Measurements from ENCODE around the gene EHBP1L1. TPM values are rescaled to one million over a fixed set of nuclear protein-coding genes. Genes with fewer than 3 reads are reported as not detected.
A peak's percentile ranks its signal among the peaks of the same experiment; 100 is the strongest.

EHBP1L1 gene
- total RNA-seq, 1 experiment from 2014 or later = 4.7 TPM

DNA sequence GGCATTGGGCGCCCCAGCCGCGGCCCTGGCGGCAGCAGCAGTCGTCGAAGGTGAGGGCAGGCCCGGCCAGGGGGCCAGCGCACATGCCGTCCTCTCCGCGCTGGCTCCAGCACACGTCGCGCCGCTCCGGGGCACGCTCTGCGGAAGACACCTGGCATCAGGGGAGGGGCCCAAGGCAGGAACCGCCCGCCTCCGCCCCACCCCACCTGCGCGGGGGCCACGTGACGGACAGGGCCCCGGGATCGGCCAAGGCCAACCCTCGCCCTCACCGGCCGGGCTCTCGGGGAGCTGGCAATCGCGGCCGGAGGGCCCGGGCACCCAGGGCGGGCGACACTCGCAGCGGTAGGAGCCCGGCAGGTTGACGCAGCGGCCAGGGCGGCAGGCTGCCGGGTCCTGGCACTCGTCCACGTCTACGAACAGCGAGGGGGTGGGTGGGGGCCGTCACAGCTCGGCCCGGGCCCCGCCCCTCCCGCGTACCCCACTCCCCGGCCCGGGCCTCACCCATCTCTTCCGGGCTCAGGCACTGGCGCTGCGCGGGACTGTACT is 36.0 kb upstream of the EHBP1L1 start:
- H3K27me3 ChIP-seq (ENCODE audit: control insufficient read depth, insufficient read depth, low read length) = peaks cover 39% of the 10 kb centered on the region
- peaks cover 3% of the 10 kb centered on the region for H3K36me3 ChIP-seq (replicated peaks; ENCODE audit: control insufficient read depth, insufficient read depth, low read length)
- DNase-seq = peak; percentile 98
- peak overlapping the region; percentile 60 for H3K4me3 ChIP-seq (ENCODE audit: insufficient read depth, low read depth, low read length)

DNA sequence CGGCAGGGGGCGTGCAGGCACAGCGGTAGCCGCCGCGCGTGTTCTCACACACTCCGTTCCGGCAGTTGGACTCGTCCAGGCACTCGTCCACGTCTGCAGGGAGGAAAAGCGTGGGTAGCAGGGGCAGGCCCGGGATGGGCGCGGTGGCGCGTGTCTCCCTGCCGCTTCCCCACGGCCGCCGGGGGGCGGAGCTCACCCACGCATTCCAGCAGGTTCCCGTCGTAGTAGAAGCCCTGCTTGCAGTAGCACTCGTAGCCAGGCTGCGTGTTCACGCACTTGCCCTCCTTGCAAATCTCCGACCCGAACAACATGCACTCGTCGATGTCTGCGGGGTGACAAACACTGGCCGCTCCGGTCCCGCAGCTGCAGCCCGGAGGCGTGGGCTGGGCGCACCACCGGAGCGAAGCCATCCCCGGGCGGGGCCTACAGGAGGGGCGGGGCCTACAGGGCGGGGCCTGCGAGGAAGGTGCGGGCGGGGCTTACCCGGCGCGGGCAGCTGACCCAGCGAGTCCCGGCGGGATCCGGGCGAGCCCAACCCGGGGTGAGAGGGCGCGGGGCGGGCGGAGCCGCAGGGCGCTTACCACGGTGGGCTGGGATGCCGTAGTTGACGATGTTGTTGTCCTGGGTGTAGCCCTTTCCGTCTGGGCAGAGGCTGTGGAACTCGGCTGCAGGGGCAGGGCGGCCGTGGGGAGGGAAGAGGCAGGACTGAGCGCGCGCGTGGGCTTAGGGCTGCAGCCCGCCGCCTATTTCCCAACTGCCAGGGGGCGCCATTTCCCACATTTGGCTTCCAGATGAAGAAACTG is 35.4 kb upstream of the EHBP1L1 start:
- DNase-seq = peak; percentile 100
- peaks cover 46% of the 10 kb centered on the region for H3K27me3 ChIP-seq (ENCODE audit: control insufficient read depth, insufficient read depth, low read length)
- H3K4me3 ChIP-seq (ENCODE audit: insufficient read depth, low read depth, low read length) = peak overlapping the region; percentile 60
- peaks cover 2% of the 10 kb centered on the region for H3K36me3 ChIP-seq (replicated peaks; ENCODE audit: control insufficient read depth, insufficient read depth, low read length)

DNA sequence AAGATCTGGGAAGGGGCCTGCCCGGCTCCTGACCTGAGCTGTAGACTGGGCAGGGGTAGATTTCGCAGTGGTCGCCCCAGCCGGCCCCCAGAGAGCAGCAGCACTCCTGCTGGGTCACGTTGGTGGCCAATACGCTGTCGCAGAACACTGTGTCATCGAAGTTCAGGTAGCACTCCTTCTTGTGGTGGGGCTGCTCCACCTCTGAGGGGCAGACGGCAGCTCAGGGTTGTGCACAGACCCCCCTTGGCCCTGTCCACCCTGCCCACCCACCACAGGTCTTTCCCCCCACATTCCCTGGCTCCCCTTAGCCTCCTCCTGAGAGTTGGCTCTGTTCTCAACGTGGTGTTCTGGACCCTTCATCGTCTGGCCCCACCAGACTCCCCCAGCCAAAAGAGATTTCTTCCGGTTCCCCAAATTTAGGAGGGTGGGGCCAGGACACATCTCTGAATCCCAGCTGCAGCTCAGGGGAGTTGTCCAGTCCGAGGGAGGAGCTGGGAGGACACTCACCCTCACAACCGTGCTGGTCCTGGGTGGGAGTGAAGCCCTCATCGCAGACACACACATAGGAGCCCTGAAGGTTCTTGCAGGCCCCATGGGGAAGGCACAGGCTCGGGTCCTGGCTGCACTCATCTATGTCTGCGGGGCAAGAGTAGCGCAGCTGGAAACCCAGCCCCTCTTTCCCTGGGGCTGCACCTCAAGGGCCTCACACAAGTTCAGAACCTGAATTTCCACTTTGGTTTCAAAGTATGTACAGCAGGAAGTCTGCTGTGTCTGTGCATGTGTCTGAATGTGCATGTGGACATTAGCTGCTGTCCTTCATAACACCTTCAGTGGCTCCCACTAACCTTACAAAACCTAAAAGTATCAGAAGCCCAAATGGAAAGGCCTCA is 34.5 kb upstream of the EHBP1L1 start:
- H3K27me3 ChIP-seq (ENCODE audit: control insufficient read depth, insufficient read depth, low read length) = peaks cover 54% of the 10 kb centered on the region
- H3K36me3 ChIP-seq (replicated peaks; ENCODE audit: control insufficient read depth, insufficient read depth, low read length) = peaks cover 1% of the 10 kb centered on the region
- H3K4me3 ChIP-seq (ENCODE audit: insufficient read depth, low read depth, low read length) = peak overlapping the region; percentile 56
- no peak for DNase-seq

GRCh38 chr11:65542738-65543390 is 33.0 kb upstream of the EHBP1L1 start:
- H3K4me3 ChIP-seq (ENCODE audit: insufficient read depth, low read depth, low read length) = no peak overlapping the region
- H3K36me3 ChIP-seq (replicated peaks; ENCODE audit: control insufficient read depth, insufficient read depth, low read length) = no peaks in the 10 kb centered on the region
- H3K27me3 ChIP-seq (ENCODE audit: control insufficient read depth, insufficient read depth, low read length) = peaks cover 65% of the 10 kb centered on the region
- DNase-seq = no peak

- H3K27me3 ChIP-seq (ENCODE audit: control insufficient read depth, insufficient read depth, low read length) = peaks cover 54% of the 10 kb centered on the region
- DNase-seq = peak; percentile 64
- peak overlapping the region; percentile 55; the same call in 1 of the 2 replicates for H3K4me3 ChIP-seq (ENCODE audit: insufficient read depth, low read depth, low read length)
- H3K36me3 ChIP-seq (replicated peaks; ENCODE audit: control insufficient read depth, insufficient read depth, low read length) = no peaks in the 10 kb centered on the region; the same call in 1 of the 2 replicates
Observed at GRCh38 chr11:65545853-65546216, 30.0 kb upstream of the EHBP1L1 start.

- Histone ChIP-seq H3K4me3 (ENCODE audit: insufficient read depth, low read depth, low read length) (peak overlapping the region; percentile 55), H3K27me3 (ENCODE audit: control insufficient read depth, insufficient read depth, low read length) (peaks cover 58% of the 10 kb centered on the region), H3K36me3 (replicated peaks; ENCODE audit: control insufficient read depth, insufficient read depth, low read length) (no peaks in the 10 kb centered on the region; the same call in 1 of the 2 replicates)
- DNase-seq = peak; percentile 100
Observed at GRCh38 chr11:65546217-65546958, 29.5 kb upstream of the EHBP1L1 start.

DNA sequence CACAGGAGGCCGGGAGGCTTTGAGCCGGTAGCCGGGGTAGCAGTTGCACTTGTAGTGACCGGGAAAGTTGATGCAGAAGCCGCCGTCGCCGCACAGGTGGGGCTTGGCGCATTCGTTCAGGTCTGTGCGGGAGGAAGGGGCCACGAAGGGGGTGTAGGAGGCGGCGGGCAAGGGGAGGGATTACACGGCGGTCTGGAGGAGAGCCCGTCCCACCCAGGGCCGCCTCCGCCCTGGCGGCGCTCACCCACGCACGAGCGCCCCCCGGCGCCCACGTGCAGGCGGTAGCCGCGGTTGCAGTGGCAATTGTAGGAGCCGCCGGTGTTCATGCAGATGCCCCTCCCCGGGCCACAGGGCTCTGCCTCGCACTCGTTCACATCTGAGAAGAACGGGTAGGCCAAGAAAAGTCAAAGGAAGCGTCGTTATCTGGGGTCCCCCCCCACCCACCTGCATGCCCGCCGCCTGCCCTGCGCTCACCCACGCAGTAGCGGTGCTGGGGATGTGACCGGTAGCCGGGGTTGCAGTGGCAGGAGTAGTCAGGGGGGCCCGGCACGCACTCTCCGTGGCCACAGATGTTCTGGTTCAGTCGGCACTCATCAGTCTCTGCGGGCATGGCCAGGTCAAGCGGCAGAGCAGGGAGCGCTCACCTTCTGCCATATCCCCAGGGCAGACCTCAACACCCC is 28.3 kb upstream of the EHBP1L1 start:
- Histone ChIP-seq H3K27me3 (ENCODE audit: control insufficient read depth, insufficient read depth, low read length) (peaks cover 59% of the 10 kb centered on the region), H3K36me3 (replicated peaks; ENCODE audit: control insufficient read depth, insufficient read depth, low read length) (no peaks in the 10 kb centered on the region; the same call in 1 of the 2 replicates), H3K4me3 (ENCODE audit: insufficient read depth, low read depth, low read length) (peak overlapping the region; percentile 2; the same call in 1 of the 2 replicates)
- DNase-seq = peak; percentile 85

GRCh38 chr11:65548395-65548794 is 27.5 kb upstream of the EHBP1L1 start:
- DNase-seq = no peak
- Histone ChIP-seq H3K4me3 (ENCODE audit: insufficient read depth, low read depth, low read length) (no peak overlapping the region), H3K27me3 (ENCODE audit: control insufficient read depth, insufficient read depth, low read length) (peaks cover 58% of the 10 kb centered on the region), H3K36me3 (replicated peaks; ENCODE audit: control insufficient read depth, insufficient read depth, low read length) (no peaks in the 10 kb centered on the region; the same call in 1 of the 2 replicates)

GRCh38 chr11:65549096-65549495 is 26.8 kb upstream of the EHBP1L1 start:
- H3K27me3 ChIP-seq (ENCODE audit: control insufficient read depth, insufficient read depth, low read length) = peaks cover 56% of the 10 kb centered on the region
- no peak for DNase-seq
- H3K4me3 ChIP-seq (ENCODE audit: insufficient read depth, low read depth, low read length) = no peak overlapping the region
- H3K36me3 ChIP-seq (replicated peaks; ENCODE audit: control insufficient read depth, insufficient read depth, low read length) = no peaks in the 10 kb centered on the region; the same call in 1 of the 2 replicates

GRCh38 chr11:65551572-65552387 is 24.1 kb upstream of the EHBP1L1 start:
- peaks cover 38% of the 10 kb centered on the region for H3K27me3 ChIP-seq (ENCODE audit: control insufficient read depth, insufficient read depth, low read length)
- DNase-seq = peak; percentile 90
- H3K4me3 ChIP-seq (ENCODE audit: insufficient read depth, low read depth, low read length) = no peak overlapping the region
- H3K36me3 ChIP-seq (replicated peaks; ENCODE audit: control insufficient read depth, insufficient read depth, low read length) = no peaks in the 10 kb centered on the region; the same call in 1 of the 2 replicates

GRCh38 chr11:65552388-65552951 is 23.4 kb upstream of the EHBP1L1 start:
- Histone ChIP-seq H3K4me3 (ENCODE audit: insufficient read depth, low read depth, low read length) (no peak overlapping the region), H3K36me3 (replicated peaks; ENCODE audit: control insufficient read depth, insufficient read depth, low read length) (no peaks in the 10 kb centered on the region; the same call in 1 of the 2 replicates), H3K27me3 (ENCODE audit: control insufficient read depth, insufficient read depth, low read length) (peaks cover 36% of the 10 kb centered on the region)
- DNase-seq = no peak

GRCh38 chr11:65553301-65554001 is 22.4 kb upstream of the EHBP1L1 start:
- Histone ChIP-seq H3K27me3 (ENCODE audit: control insufficient read depth, insufficient read depth, low read length) (peaks cover 27% of the 10 kb centered on the region), H3K4me3 (ENCODE audit: insufficient read depth, low read depth, low read length) (peak overlapping the region; percentile 43), H3K36me3 (replicated peaks; ENCODE audit: control insufficient read depth, insufficient read depth, low read length) (no peaks in the 10 kb centered on the region; the same call in 1 of the 2 replicates)
- peak; percentile 89 for DNase-seq

All from H7 (cell line).